Measurements from ENCODE around the gene ZNF618. TPM values are rescaled to one million over a fixed set of nuclear protein-coding genes. Genes with fewer than 3 reads are reported as not detected.
A peak's percentile ranks its signal among the peaks of the same experiment; 100 is the strongest.

ZNF618 gene
- total RNA-seq, 4 donors from 2014 or later, result 2.1 to 6.2 (median 4.1) TPM

DNA sequence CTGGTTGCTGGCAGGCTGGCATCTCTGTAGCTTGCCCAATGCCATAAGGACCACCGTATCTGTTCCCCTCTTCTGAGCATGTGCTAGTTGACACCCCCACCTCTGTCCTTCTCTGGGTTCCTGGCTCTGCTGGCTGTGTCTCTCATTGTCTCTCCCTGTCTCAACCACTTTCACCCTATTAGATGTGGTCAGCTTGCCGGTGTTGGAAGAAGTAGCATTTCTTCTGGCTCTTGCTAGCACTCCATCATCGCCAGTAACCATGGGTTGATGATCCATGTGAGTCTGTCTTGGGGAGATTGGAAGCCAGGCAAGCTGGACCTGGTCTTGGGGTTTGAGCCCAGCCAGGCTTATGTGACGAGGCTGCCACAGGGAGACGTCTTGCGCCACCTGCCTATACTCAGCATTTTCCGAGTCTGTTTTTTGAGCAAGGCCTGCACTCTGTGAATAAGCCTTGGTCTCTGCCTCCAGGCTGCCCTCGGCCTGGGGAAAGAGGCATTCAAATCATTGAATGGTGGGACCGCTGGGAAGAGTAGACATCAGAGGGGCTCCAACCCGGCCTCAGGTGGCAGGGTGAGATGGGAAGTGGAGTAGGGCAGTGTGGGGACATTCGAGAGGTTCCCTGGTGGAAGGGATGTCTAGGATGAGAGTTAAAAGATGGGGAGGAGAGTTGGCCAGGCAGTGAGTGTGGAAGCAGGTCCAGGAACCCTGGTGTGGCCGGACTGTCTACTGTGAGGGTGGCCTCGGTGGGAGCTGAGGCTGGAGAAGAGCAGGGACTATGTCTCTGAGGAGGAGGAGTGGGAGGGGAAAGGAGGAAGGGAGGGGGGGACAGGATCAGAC lies 74.3 kb downstream of the ZNF618 start:
- ATAC-seq, result no peak
- H3K4me3 ChIP-seq, result no peak overlapping the region
- H3K36me3 ChIP-seq, result no peaks in the 10 kb centered on the region
- H3K4me1 ChIP-seq, result peaks cover 0 to 10% (median 4%) of the 10 kb centered on the region in 3 donors
- no peak for TF ChIP-seq POLR2A (IDR thresholded peaks at IDR 0.05)
- no peak for TF ChIP-seq POLR2AphosphoS5 (IDR thresholded peaks at IDR 0.05)
- no peak for TF ChIP-seq EP300 (IDR thresholded peaks at IDR 0.05)
- TF ChIP-seq, protein P1, sequence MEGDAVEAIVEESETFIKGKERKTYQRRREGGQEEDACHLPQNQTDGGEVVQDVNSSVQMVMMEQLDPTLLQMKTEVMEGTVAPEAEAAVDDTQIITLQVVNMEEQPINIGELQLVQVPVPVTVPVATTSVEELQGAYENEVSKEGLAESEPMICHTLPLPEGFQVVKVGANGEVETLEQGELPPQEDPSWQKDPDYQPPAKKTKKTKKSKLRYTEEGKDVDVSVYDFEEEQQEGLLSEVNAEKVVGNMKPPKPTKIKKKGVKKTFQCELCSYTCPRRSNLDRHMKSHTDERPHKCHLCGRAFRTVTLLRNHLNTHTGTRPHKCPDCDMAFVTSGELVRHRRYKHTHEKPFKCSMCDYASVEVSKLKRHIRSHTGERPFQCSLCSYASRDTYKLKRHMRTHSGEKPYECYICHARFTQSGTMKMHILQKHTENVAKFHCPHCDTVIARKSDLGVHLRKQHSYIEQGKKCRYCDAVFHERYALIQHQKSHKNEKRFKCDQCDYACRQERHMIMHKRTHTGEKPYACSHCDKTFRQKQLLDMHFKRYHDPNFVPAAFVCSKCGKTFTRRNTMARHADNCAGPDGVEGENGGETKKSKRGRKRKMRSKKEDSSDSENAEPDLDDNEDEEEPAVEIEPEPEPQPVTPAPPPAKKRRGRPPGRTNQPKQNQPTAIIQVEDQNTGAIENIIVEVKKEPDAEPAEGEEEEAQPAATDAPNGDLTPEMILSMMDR (IDR thresholded peaks at IDR 0.05), result no peak
- no peak overlapping the region for H3K27ac ChIP-seq
- H3K27me3 ChIP-seq, result no peaks in the 10 kb centered on the region
- WGBS, 2 donors (ENCODE audit: low coverage in 1 of 2), result 84 to 100% methylated on average over 4 to 6 of the region's 13 CpGs
- no peaks in the 10 kb centered on the region for H3K9me3 ChIP-seq

DNA sequence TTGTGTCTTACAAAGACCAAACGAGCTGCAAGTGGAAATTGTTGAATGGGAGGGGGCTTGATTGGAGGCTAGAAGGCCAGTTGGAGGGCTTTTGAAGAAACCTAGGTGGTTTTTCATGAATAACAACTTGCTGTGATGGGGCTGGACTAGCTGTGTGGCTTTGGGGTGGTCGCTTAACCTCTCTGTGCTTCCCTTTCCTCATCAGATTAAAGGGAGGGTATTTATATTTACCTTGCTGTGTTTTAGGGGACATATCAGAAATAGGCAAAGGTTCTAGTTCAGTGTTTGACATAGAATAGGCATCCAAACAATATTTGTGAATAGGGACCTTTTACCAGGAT lies 74.9 kb downstream of the ZNF618 start:
- no peaks in the 10 kb centered on the region for H3K36me3 ChIP-seq
- H3K27me3 ChIP-seq, result no peaks in the 10 kb centered on the region
- peaks cover 0 to 16% (median 7%) of the 10 kb centered on the region in 3 donors for H3K4me1 ChIP-seq
- no peaks in the 10 kb centered on the region for H3K9me3 ChIP-seq
- no peak overlapping the region for H3K27ac ChIP-seq
- no peak for TF ChIP-seq EP300 (IDR thresholded peaks at IDR 0.05)
- TF ChIP-seq, protein P1 (IDR thresholded peaks at IDR 0.05), result no peak
- TF ChIP-seq POLR2A (IDR thresholded peaks at IDR 0.05), result no peak
- TF ChIP-seq POLR2AphosphoS5 (IDR thresholded peaks at IDR 0.05), result no peak
- ATAC-seq, result no peak
- H3K4me3 ChIP-seq, result no peak overlapping the region
- 60 to 76% methylated on average over 1 to 2 of the region's 2 CpGs for WGBS, 2 donors (ENCODE audit: low coverage in 1 of 2)

DNA sequence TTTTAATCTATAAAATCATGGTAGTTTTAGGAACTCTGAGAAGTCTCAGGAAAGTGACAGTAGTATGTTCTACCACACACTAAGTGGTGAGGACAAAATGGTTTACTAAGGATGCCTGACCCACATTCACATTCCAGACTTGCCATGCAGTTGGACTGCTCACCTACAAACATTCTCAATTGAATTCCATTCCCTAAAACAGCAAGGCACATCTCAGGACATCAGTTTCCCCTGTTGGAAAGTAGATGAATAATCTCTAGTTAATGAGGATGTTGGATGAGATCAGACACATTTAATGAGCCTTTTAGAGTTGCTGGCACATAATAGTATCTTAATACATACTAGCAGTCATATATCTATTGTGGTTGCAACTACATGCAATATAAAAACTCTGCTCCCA lies 76.6 kb downstream of the ZNF618 start:
- Histone ChIP-seq H3K9me3 (no peaks in the 10 kb centered on the region), H3K4me3 (no peak overlapping the region), H3K4me1 (peaks cover 0 to 28% (median 7%) of the 10 kb centered on the region in 3 donors), H3K27me3 (no peaks in the 10 kb centered on the region), H3K27ac (no peak overlapping the region), H3K36me3 (no peaks in the 10 kb centered on the region)
- ATAC-seq, result no peak
- no peak for TF ChIP-seq POLR2AphosphoS5 (IDR thresholded peaks at IDR 0.05)

DNA sequence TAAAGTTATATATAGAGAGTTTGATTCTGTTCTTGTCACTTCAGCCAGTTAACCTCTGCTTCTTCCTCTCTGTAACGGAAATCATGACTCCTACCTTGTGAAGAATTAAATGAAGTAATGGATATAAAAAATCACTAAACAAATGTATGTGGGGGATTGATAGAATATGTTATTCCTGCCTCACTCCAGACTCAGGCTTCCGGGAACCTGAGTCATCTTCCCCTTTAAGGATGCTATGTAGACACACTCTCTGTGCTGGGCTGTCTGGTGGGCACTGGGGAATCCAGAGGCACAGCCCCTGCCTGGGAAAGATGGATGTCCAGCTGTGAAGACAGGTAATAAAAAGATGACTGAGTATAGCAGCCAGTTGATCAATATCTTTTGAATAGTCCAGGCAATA lies 77.4 kb downstream of the ZNF618 start:
- TF ChIP-seq, protein P1 (IDR thresholded peaks at IDR 0.05), result no peak
- TF ChIP-seq EP300 (IDR thresholded peaks at IDR 0.05) (no peak), POLR2A (IDR thresholded peaks at IDR 0.05) (no peak), POLR2AphosphoS5 (IDR thresholded peaks at IDR 0.05) (no peak)
- no peaks in the 10 kb centered on the region for H3K36me3 ChIP-seq
- H3K4me3 ChIP-seq, result no peak overlapping the region
- H3K27ac ChIP-seq, result no peak overlapping the region
- ATAC-seq, result no peak
- H3K4me1 ChIP-seq, result peaks cover 0 to 36% (median 7%) of the 10 kb centered on the region in 3 donors
- H3K27me3 ChIP-seq, result no peaks in the 10 kb centered on the region
- WGBS, 2 donors (ENCODE audit: low coverage in 1 of 2), result 95 to 100% methylated on average over 1 to 2 of the region's 2 CpGs
- H3K9me3 ChIP-seq, result no peaks in the 10 kb centered on the region

DNA sequence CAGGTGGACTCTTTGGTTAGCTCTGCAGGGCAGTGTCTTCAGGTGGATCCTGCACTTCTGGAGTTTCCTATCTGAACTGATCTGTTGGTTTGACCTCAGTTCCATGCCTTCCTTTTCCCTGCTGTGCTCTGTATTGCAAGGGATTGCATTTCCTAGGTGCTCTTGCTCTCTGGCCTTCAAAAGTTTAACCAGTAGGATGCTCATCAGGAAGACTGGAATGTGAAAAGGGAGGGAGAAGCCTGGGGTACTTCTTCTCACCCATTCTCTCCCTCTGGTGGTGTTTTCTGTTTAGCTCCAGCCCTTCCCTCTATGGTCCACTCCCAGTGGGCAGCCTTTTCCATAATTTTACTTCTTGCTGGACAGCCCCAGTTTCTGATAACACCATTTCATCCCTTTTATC lies 78.5 kb downstream of the ZNF618 start:
- Histone ChIP-seq H3K27ac (peak overlapping the region in 1 of 4 donors; percentile 27), H3K4me1 (peaks cover 0 to 37% (median 7%) of the 10 kb centered on the region in 3 donors), H3K9me3 (no peaks in the 10 kb centered on the region), H3K4me3 (no peak overlapping the region), H3K36me3 (no peaks in the 10 kb centered on the region), H3K27me3 (no peaks in the 10 kb centered on the region)
- TF ChIP-seq EP300 (IDR thresholded peaks at IDR 0.05), result no peak
- TF ChIP-seq POLR2A (IDR thresholded peaks at IDR 0.05), result no peak
- TF ChIP-seq, protein P1 (IDR thresholded peaks at IDR 0.05), result no peak
- no peak for TF ChIP-seq POLR2AphosphoS5 (IDR thresholded peaks at IDR 0.05)
- ATAC-seq, result no peak
